ENCODE data around the gene YIPF3.

YIPF3 gene

GRCh38 chr6:43490523-43490939, 26.2 kb downstream of the YIPF3 start:
- H3K9ac ChIP-seq: no peak overlapping the region

GRCh38 chr6:43489277-43490072, 27.3 kb downstream of the YIPF3 start:
- Histone ChIP-seq H3K27me3 (ENCODE audit: control insufficient read depth, insufficient read depth, low read length) (no peaks in the 10 kb centered on the region), H3K9me3 (ENCODE audit: control insufficient read depth, low read length) (no peaks in the 10 kb centered on the region), H3K4me1 (no peaks in the 10 kb centered on the region), H3K79me2 (peaks cover 37% of the 10 kb centered on the region), H3K9ac (no peak overlapping the region), H3K36me3 (ENCODE audit: control insufficient read depth, insufficient read depth, low read length) (no peaks in the 10 kb centered on the region), H3K4me3 (ENCODE audit: low read depth, low read length) (no peak overlapping the region), H3K4me2 (ENCODE audit: low read length) (no peak overlapping the region), H3K27ac (no peak overlapping the region), H2AFZ (no peak overlapping the region)
- no peak for TF ChIP-seq CTCF (IDR thresholded peaks at IDR 0.05)

More at GRCh38 chr6:43490523-43490939, 26.2 kb downstream of the YIPF3 start:
- H3K4me1 ChIP-seq: no peaks in the 10 kb centered on the region
- H3K9me3 ChIP-seq (ENCODE audit: control insufficient read depth, low read length): no peaks in the 10 kb centered on the region
- H2AFZ ChIP-seq: no peak overlapping the region
- H3K4me3 ChIP-seq (ENCODE audit: low read depth, low read length): no peak overlapping the region
- H3K27ac ChIP-seq: no peak overlapping the region
- no peak for TF ChIP-seq CTCF (IDR thresholded peaks at IDR 0.05)
- no peaks in the 10 kb centered on the region for H3K27me3 ChIP-seq (ENCODE audit: control insufficient read depth, insufficient read depth, low read length)
- H3K4me2 ChIP-seq (ENCODE audit: low read length): no peak overlapping the region
- H3K36me3 ChIP-seq (ENCODE audit: control insufficient read depth, insufficient read depth, low read length): no peaks in the 10 kb centered on the region
- H3K79me2 ChIP-seq: peaks cover 37% of the 10 kb centered on the region

- Histone ChIP-seq H3K4me2 (ENCODE audit: low read length) (no peak overlapping the region), H3K9me3 (ENCODE audit: control insufficient read depth, low read length) (no peaks in the 10 kb centered on the region), H3K9ac (no peak overlapping the region), H3K79me2 (peaks cover 33% of the 10 kb centered on the region), H3K27ac (no peak overlapping the region), H3K4me3 (ENCODE audit: low read depth, low read length) (no peak overlapping the region), H3K4me1 (no peaks in the 10 kb centered on the region), H2AFZ (no peak overlapping the region), H3K36me3 (ENCODE audit: control insufficient read depth, insufficient read depth, low read length) (no peaks in the 10 kb centered on the region), H3K27me3 (ENCODE audit: control insufficient read depth, insufficient read depth, low read length) (no peaks in the 10 kb centered on the region)
- TF ChIP-seq CTCF (IDR thresholded peaks at IDR 0.05): no peak
These were observed 28.0 kb downstream of the YIPF3 start for GRCh38 chr6:43488667-43489276.

GRCh38 chr6:43481591-43482236, 35.0 kb downstream of the YIPF3 start:
- Histone ChIP-seq H3K27ac (no peak overlapping the region), H3K36me3 (ENCODE audit: control insufficient read depth, insufficient read depth, low read length) (no peaks in the 10 kb centered on the region), H3K27me3 (ENCODE audit: control insufficient read depth, insufficient read depth, low read length) (no peaks in the 10 kb centered on the region), H3K9me3 (ENCODE audit: control insufficient read depth, low read length) (no peaks in the 10 kb centered on the region), H3K4me1 (peaks cover 10% of the 10 kb centered on the region), H3K9ac (no peak overlapping the region), H2AFZ (no peak overlapping the region), H3K4me3 (ENCODE audit: low read depth, low read length) (no peak overlapping the region), H3K4me2 (ENCODE audit: low read length) (no peak overlapping the region), H3K79me2 (peaks cover 47% of the 10 kb centered on the region)
- no peak for TF ChIP-seq CTCF (IDR thresholded peaks at IDR 0.05)
